ENCODE data around the gene KCNN3. TPM values are rescaled to one million over a fixed set of nuclear protein-coding genes. Genes with fewer than 3 reads are reported as not detected.

Gene KCNN3
- total RNA-seq, 1 experiment from 2014 or later = 1.3 TPM

DNA sequence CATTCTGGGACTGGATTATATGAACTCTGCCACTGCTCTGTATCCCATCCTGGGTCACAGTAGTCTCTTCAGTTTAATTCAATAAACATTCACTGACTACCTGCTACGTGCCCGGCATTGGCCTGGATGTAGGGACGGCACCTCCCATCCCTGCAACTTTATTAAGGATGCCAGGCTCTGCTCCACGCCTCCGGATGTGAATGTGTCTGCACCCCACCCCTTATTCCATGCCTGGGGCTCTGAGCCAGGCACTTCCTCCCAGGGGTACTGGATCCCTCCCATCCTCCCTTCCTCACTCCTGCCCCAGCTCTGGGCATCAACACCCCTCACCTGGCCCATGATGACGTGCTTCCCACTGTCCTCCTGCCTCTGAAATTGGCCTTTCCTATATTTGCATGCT is 53.7 kb downstream of the KCNN3 start:
- Mint-ChIP-seq H3K36me3 (no peaks in the 10 kb centered on the region), H3K4me3 (no peak overlapping the region), H3K4me1 (peaks cover 23% of the 10 kb centered on the region), H3K9me3 (no peaks in the 10 kb centered on the region), H3K27ac (peak overlapping the region; percentile 55), H3K27me3 (ENCODE audit: low read depth) (no peaks in the 10 kb centered on the region)
- ATAC-seq (no peak), DNase-seq (ENCODE audit: low spot score) (no peak)
- ChIA-PET POLR2A (no interaction called here), CTCF (no interaction called here)
- TF ChIP-seq, protein P1, sequence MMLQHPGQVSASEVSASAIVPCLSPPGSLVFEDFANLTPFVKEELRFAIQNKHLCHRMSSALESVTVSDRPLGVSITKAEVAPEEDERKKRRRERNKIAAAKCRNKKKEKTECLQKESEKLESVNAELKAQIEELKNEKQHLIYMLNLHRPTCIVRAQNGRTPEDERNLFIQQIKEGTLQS (CRISPR knock-in tag; conservative IDR thresholded peaks at IDR 0.05) = no peak
- TF ChIP-seq MYBL2 (CRISPR knock-in tag; IDR thresholded peaks at IDR 0.05) (no peak), NFE2L1 (CRISPR knock-in tag; IDR thresholded peaks at IDR 0.05) (no peak), FOXP1 (CRISPR knock-in tag; IDR thresholded peaks at IDR 0.05; ENCODE audit: borderline replicate concordance) (no peak), ZNF416 (CRISPR knock-in tag; IDR thresholded peaks at IDR 0.05) (no peak), HMGA2 (CRISPR knock-in tag; IDR thresholded peaks at IDR 0.05) (no peak), JUN (CRISPR knock-in tag; IDR thresholded peaks at IDR 0.05) (no peak)
- TF ChIP-seq, protein P2, sequence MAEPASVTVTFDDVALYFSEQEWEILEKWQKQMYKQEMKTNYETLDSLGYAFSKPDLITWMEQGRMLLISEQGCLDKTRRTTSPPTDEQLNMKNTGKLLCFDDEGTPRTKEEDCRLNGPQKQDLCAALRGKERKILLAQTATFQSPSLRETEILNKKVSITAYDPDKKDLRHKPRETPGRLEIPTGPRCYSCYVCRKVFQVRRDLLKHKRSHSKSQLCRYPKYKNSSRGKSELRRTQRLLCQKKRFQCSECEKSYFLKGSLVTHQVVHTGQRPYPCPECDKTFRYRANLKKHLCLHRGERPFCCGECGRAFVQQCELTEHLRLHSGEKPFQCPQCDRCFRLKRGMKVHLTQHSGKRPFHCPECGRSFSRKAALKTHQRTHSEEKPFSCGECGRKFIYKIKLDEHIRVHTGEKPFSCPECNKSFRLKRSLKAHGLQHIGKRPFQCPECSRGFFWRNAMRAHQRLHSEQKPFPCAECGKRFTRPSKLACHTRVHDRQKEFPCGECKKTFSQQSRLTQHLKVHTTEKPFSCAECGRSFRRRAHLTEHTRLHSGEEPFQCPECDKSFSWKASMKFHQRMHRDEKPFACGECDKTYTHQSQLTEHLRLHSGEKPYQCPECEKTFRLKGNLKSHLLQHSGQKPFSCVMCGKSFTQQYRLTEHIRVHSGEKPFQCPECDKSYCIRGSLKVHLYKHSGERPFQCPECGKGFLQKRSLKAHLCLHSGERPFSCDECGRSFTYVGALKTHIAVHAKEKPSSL (CRISPR knock-in tag; conservative IDR thresholded peaks at IDR 0.05) = no peak
- TF ChIP-seq, protein P3, sequence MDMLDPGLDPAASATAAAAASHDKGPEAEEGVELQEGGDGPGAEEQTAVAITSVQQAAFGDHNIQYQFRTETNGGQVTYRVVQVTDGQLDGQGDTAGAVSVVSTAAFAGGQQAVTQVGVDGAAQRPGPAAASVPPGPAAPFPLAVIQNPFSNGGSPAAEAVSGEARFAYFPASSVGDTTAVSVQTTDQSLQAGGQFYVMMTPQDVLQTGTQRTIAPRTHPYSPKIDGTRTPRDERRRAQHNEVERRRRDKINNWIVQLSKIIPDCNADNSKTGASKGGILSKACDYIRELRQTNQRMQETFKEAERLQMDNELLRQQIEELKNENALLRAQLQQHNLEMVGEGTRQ (CRISPR knock-in tag; IDR thresholded peaks at IDR 0.05) = no peak
- TF ChIP-seq, protein P4, sequence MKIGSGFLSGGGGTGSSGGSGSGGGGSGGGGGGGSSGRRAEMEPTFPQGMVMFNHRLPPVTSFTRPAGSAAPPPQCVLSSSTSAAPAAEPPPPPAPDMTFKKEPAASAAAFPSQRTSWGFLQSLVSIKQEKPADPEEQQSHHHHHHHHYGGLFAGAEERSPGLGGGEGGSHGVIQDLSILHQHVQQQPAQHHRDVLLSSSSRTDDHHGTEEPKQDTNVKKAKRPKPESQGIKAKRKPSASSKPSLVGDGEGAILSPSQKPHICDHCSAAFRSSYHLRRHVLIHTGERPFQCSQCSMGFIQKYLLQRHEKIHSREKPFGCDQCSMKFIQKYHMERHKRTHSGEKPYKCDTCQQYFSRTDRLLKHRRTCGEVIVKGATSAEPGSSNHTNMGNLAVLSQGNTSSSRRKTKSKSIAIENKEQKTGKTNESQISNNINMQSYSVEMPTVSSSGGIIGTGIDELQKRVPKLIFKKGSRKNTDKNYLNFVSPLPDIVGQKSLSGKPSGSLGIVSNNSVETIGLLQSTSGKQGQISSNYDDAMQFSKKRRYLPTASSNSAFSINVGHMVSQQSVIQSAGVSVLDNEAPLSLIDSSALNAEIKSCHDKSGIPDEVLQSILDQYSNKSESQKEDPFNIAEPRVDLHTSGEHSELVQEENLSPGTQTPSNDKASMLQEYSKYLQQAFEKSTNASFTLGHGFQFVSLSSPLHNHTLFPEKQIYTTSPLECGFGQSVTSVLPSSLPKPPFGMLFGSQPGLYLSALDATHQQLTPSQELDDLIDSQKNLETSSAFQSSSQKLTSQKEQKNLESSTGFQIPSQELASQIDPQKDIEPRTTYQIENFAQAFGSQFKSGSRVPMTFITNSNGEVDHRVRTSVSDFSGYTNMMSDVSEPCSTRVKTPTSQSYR (CRISPR knock-in tag; IDR thresholded peaks at IDR 0.05) = no peak

DNA sequence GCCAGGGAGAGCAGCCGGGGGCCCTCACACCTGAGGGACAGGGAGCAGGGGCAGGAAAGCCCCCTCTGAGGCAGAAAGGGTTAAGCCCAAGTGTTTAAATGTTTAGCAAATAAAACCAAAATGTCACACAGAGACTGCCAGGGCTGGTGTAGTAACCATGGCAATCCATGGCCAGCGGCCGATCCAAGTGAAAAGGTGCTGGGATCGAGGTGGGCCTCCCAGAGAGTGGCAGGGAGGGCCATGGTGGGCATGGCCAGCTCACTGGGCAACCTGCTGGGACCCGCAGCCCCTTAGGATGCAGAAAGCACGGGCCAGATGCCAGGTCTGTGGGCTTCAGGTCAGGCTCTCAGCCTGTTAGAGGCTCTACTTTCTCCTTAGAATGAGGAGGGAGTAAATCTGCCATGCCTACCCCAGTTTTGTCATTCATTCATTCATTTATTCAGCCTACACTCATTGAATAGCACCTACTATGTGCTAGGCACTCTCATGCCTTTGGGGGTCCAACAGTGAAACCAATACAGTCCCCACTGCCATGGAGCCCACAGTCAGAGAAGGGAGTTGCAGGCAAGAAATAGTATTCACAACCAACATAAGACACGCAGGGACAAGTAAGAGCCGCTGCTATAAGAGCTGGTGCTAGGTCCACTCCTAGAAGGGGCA is 56.1 kb downstream of the KCNN3 start:
- TF ChIP-seq, protein P5, sequence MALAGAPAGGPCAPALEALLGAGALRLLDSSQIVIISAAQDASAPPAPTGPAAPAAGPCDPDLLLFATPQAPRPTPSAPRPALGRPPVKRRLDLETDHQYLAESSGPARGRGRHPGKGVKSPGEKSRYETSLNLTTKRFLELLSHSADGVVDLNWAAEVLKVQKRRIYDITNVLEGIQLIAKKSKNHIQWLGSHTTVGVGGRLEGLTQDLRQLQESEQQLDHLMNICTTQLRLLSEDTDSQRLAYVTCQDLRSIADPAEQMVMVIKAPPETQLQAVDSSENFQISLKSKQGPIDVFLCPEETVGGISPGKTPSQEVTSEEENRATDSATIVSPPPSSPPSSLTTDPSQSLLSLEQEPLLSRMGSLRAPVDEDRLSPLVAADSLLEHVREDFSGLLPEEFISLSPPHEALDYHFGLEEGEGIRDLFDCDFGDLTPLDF (CRISPR knock-in tag; IDR thresholded peaks at IDR 0.05) = no peak
- TF ChIP-seq, protein P6, sequence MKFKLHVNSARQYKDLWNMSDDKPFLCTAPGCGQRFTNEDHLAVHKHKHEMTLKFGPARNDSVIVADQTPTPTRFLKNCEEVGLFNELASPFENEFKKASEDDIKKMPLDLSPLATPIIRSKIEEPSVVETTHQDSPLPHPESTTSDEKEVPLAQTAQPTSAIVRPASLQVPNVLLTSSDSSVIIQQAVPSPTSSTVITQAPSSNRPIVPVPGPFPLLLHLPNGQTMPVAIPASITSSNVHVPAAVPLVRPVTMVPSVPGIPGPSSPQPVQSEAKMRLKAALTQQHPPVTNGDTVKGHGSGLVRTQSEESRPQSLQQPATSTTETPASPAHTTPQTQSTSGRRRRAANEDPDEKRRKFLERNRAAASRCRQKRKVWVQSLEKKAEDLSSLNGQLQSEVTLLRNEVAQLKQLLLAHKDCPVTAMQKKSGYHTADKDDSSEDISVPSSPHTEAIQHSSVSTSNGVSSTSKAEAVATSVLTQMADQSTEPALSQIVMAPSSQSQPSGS (CRISPR knock-in tag; IDR thresholded peaks at IDR 0.05; ENCODE audit: borderline replicate concordance, low read depth) = no peak
- no peak for TF ChIP-seq NR2C2 (CRISPR knock-in tag; IDR thresholded peaks at IDR 0.05)
- ChIA-PET POLR2A (no interaction called here), CTCF (interaction anchor here (1.0 to 2.2 kb wide), 4 partner anchors 49 to 73 kb away, joined by 3 to 12 read pairs (median 4); no protein-coding TSS in a partner anchor)
- Mint-ChIP-seq H3K36me3 (no peaks in the 10 kb centered on the region), H3K27me3 (ENCODE audit: low read depth) (no peaks in the 10 kb centered on the region), H3K9me3 (no peaks in the 10 kb centered on the region), H3K4me1 (peaks cover 23% of the 10 kb centered on the region), H3K4me3 (no peak overlapping the region), H3K27ac (peak overlapping the region; percentile 88; the same call in 1 of the 2 replicates)
- no peak for ATAC-seq
- DNase-seq (ENCODE audit: low spot score) = no peak

Measured in WTC11 (cell line).